ENCODE measurements around the gene ITGA4.

Gene ITGA4

DNA sequence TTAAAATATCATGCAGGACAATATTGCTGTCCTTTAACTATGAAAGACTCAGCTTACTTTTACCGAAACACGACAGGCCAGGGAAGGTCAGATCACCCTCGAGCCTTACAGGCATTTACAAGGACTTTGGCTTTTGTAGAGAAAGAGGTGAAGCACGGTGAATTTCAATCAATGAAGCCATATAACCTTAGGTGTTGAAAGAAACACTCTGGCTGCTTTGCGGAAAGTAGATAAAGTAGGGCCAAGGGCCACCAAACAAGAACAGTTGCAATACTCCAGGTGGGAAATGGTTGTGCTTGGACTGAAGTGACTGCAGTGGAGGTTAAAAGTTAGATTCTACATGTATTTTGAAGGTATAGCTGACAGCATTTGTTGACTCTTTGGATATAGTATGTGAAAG is 119.2 kb downstream of the ITGA4 start:
- no peak for DNase-seq

DNA sequence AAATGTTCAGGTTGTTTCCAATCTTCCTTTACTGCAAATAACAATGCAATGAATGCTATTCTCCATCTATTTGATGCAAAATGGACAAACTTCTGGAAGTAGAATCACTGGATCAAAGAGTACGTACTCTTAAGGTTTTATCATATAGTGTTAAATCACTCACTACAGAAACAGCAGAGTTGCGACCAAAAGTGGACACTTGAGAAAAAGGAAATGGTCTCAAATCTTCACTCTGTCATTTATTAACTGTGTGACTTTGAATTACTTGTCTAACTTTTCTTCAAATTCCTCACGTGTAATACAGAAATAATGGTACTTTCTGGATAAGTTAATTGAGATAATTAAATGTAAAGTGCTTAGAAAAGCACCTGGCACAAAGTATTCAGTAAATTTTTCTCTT is 121.6 kb downstream of the ITGA4 start:
- DNase-seq = no peak

DNA sequence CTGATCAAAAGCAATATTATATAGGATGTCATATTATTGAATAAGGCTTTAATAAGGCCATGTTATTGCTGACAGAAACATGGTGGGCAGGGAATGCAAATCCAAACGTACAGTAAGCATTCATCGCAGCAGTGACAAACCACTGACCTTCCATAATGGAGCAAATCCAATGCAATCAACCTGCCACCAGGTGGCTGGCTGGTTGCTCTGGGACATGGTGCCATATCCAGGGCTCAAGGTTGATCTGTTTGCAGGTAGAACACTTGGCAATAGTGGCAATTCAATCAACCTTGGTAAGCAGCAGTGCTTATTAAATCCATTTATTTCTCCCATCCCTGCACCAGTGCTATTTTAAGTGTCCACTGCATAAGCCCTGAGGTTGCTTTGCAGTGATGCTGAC is 124.3 kb downstream of the ITGA4 start:
- no peak for DNase-seq

DNA sequence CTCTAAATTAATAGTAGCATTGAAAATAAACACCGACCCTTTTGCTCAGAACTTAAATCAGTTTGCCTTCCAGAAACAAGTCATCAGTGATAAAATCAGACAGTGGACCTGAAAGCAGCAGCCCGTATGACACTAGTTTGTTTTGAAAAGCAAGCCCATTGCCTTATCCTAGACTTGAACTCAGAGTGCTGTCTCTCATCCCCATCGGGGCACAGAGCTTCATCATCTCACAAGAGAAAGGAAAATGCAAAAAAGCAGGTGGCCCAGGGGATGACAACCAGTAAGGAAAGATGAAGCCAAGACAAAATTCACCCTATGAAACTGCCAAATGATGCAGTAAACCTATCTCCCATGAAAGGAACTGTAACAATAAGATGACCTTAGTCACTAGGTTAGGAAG is 128.5 kb downstream of the ITGA4 start:
- DNase-seq = no peak
